ENCODE measurements around the gene GFPT1.

- TF ChIP-seq CTCF (IDR thresholded peaks at IDR 0.05) (no peak), POLR2A (IDR thresholded peaks at IDR 0.05) (no peak)
These were observed 88.2 kb downstream of the GFPT1 start for GRCh38 chr2:69298862-69299261.

Data from body of pancreas (tissue), 4 donors.